Measurements from ENCODE around the gene DENND6B.

DNA sequence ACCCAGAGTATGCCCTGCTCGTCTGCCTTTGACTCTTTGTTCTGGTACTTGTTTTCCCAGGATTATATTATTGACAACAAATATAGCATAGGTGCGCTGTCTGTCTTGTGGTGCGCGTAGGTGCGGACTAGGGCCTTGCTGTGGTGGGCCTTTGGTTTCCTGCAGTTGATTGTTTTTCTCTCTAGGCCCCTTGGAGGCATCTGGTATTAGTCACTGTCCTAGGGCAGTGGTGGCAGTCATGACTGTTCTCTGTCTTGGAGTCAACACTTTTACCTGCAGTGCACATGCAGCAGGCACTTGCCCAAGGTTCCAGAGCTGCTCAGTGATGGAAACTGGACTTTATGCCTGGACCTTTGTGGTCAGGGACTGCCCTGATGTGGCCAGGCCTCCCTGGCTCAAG is 34.9 kb upstream of the DENND6B start:
- TF ChIP-seq, protein P1, sequence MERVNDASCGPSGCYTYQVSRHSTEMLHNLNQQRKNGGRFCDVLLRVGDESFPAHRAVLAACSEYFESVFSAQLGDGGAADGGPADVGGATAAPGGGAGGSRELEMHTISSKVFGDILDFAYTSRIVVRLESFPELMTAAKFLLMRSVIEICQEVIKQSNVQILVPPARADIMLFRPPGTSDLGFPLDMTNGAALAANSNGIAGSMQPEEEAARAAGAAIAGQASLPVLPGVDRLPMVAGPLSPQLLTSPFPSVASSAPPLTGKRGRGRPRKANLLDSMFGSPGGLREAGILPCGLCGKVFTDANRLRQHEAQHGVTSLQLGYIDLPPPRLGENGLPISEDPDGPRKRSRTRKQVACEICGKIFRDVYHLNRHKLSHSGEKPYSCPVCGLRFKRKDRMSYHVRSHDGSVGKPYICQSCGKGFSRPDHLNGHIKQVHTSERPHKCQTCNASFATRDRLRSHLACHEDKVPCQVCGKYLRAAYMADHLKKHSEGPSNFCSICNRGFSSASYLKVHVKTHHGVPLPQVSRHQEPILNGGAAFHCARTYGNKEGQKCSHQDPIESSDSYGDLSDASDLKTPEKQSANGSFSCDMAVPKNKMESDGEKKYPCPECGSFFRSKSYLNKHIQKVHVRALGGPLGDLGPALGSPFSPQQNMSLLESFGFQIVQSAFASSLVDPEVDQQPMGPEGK (CRISPR knock-in tag; IDR thresholded peaks at IDR 0.05; ENCODE audit: borderline replicate concordance), result no peak
- TF ChIP-seq TCF4 (CRISPR knock-in tag; IDR thresholded peaks at IDR 0.05; ENCODE audit: borderline replicate concordance) (no peak), ZFP30 (CRISPR knock-in tag; IDR thresholded peaks at IDR 0.05) (no peak), RARB (CRISPR knock-in tag; IDR thresholded peaks at IDR 0.05) (no peak)
